ENCODE measurements around the gene IFT52. TPM values are rescaled to one million over a fixed set of nuclear protein-coding genes. Genes with fewer than 3 reads are reported as not detected.

Gene IFT52
- total RNA-seq, 1 donor from 2014 or later: 38.9 TPM

DNA sequence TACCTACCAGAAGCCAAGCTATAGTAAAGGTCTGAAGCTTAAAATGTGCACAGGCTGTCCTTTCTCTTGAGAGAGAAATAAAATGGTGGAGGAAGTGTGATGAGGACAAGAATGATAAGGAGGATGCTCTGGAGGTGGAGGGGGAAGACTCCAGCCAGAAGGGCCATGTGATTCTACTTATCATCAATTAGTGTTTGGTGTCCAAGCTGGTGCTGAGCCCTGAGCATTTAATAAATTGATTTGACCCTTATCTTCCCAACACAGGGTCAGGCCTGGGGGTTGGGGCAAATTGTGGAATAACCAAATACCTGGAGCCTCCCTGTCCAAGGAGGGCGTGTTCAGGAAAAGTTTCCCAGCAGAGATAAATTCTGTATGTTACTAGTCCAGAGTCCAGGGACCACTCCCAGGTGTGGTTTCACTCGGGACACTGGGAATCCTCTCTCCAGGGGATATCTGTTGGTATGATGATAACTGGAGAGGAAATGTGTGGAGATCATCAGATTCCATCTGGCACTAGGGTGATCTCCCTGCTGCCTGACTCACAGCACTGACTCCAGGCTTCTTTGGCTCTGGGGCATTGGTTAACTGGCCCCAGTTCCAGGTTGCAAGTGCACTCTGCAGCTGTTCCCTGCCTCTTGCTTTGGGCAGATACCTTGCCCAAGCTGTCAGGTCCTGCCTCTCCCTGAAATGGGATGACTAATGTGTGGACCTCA is 72.4 kb downstream of the IFT52 start:
- H3K9me3 Mint-ChIP-seq (ENCODE audit: low read depth): no peaks in the 10 kb centered on the region
- peak; percentile 24 for DNase-seq (ENCODE audit: low spot score)
- H3K4me1 Mint-ChIP-seq (ENCODE audit: low read depth): peaks cover 8% of the 10 kb centered on the region
- H3K27ac Mint-ChIP-seq (ENCODE audit: unreplicated experiment): no peak overlapping the region
- no peak overlapping the region for H3K4me3 Mint-ChIP-seq (ENCODE audit: unreplicated experiment)
- TF ChIP-seq, protein P1, sequence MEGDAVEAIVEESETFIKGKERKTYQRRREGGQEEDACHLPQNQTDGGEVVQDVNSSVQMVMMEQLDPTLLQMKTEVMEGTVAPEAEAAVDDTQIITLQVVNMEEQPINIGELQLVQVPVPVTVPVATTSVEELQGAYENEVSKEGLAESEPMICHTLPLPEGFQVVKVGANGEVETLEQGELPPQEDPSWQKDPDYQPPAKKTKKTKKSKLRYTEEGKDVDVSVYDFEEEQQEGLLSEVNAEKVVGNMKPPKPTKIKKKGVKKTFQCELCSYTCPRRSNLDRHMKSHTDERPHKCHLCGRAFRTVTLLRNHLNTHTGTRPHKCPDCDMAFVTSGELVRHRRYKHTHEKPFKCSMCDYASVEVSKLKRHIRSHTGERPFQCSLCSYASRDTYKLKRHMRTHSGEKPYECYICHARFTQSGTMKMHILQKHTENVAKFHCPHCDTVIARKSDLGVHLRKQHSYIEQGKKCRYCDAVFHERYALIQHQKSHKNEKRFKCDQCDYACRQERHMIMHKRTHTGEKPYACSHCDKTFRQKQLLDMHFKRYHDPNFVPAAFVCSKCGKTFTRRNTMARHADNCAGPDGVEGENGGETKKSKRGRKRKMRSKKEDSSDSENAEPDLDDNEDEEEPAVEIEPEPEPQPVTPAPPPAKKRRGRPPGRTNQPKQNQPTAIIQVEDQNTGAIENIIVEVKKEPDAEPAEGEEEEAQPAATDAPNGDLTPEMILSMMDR (IDR thresholded peaks at IDR 0.05): no peak
- no peaks in the 10 kb centered on the region for H3K36me3 Mint-ChIP-seq (ENCODE audit: low read depth)
- H3K27me3 Mint-ChIP-seq (ENCODE audit: low read depth): peaks cover 2% of the 10 kb centered on the region

DNA sequence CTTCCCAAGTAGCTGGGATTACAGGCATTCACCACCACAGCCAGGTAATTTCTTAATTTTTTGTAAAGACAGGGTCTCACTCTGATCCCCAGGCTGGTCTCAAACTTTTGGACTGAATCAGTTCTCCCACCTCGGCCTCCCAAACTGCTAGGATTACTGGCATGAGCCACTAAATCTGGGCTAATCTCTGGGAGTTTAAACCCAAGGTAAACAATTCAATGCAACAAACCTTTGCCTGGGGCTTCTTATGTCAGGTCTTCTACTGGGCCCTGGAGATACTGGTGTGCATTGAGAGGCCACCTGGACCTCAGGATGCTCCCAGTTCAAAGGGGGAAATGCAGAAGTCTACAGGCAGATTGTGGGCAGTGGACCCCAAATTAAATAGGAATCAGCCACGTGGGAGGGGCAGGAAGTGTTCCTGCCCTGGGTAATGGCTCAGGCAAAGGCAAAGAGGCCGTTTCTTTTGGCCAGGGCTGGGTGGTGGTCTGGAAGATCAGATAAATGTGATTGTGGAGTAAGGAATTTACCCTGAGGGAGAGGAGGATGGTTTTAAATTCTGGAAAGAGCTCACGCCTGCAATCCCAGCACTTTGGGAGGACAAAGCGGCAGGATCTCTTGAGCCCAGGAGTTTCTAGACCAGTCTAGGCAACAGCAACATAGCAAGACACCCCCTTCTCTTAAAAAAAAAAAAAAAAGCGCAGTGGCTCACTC is 74.9 kb downstream of the IFT52 start:
- Mint-ChIP-seq H3K4me3 (ENCODE audit: unreplicated experiment) (no peak overlapping the region), H3K27me3 (ENCODE audit: low read depth) (peaks cover 2% of the 10 kb centered on the region), H3K27ac (ENCODE audit: unreplicated experiment) (no peak overlapping the region), H3K4me1 (ENCODE audit: low read depth) (peaks cover 8% of the 10 kb centered on the region), H3K36me3 (ENCODE audit: low read depth) (no peaks in the 10 kb centered on the region), H3K9me3 (ENCODE audit: low read depth) (no peaks in the 10 kb centered on the region)
- peak; percentile 27 for DNase-seq (ENCODE audit: low spot score)
- TF ChIP-seq, protein P1 (IDR thresholded peaks at IDR 0.05): no peak

DNA sequence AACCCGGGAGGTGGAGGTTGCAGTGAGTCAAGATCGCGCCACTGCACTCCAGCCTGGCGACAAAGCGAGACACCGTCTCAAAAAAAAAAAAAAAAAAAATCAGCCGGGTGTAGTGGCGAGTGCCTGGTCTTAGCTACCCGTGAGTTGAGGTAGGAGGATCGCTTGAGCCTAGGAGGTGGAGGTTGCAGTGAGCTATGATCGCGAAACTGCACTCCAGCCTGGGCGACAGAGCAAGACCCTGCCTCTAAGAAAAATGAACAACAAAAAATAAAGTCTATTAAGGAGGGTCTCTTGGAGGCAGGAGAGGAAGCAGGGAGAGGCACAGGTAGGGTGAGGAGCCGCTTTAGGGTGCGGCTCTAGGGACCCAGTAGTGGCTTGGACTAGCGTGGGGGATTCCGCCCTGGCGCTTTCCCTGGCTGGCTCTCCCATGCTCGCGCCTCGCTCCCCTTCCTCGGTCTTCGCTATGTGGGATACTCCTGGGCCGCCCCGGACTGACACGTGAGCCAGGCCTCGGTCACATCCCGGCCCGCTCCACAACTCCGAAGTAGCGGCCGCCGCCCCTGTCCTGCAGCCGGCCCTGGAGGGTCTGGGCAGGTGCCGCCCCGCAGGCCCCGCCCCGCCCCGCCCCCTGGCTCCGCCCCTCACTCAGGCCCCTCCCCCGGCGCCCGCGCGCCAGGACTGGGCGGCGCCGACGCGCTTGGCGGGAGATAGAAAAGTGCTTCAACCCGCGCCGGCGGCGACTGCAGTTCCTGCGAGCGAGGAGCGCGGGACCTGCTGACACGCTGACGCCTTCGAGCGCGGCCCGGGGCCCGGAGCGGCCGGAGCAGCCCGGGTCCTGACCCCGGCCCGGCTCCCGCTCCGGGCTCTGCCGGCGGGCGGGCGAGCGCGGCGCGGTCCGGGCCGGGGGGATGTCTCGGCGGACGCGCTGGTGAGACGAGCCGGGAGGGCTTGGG is 75.9 kb downstream of the IFT52 start, which contains the start of gene MYBL2:
Gene MYBL2, plus strand, starts transcription at position 739 of the 953 bp plus-strand sequence. Its CDS starts 170 bp downstream, at position 909.
- DNase-seq (ENCODE audit: low spot score): peak; percentile 77
- TF ChIP-seq, protein P1 (IDR thresholded peaks at IDR 0.05): no peak
- H3K27ac Mint-ChIP-seq (ENCODE audit: unreplicated experiment): no peak within 1 kb of the TSS
- peaks cover 8% of the 10 kb centered on the region for H3K4me1 Mint-ChIP-seq (ENCODE audit: low read depth)
- H3K4me3 Mint-ChIP-seq (ENCODE audit: unreplicated experiment): peak within 1 kb of the TSS; percentile 66
- H3K27me3 Mint-ChIP-seq (ENCODE audit: low read depth): peaks cover 2% of the 10 kb centered on the region
- no peaks in the 10 kb centered on the region for H3K9me3 Mint-ChIP-seq (ENCODE audit: low read depth)
- H3K36me3 Mint-ChIP-seq (ENCODE audit: low read depth): no peaks in the 10 kb centered on the region

DNA sequence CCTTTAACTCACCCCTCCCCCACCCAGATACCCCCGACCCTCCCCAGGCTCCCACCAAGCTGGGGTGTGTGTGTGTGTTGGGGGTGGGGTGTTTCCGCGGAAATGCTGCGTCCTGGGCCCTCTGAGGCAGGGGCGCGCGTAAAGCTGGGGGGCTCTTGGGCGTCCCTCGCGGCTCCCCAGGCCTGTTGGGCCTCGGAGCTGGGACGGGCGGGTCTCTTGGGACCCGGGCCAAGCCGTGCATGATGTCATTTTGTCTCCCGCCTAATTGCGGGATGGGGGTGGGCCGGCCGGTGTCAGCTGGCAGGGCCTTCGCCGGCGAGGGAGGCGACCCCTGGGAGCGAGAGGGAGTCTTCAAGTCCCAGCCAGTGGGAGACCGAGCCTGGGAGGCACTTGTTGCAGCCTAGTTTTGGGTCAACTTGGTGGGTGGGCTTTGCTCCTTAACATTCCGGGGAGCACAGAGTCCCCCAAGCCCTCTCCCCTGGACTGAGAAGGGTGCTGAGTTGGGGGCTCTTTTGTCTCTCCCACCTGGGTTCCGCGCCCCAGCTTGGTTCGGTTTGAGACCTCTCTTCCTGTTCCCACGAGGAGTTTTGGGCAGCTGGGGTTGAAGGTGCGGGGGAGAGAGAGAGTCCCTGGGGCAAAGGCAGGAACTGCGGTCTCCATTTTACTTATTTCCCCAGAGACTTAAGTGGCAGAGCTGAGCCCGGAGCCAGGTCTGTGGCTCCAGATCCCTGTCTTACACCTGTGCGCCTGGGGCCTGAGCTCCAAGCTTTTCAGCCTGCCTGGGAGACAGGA is 76.8 kb downstream of the IFT52 start:
- Mint-ChIP-seq H3K27me3 (ENCODE audit: low read depth) (peaks cover 2% of the 10 kb centered on the region), H3K27ac (ENCODE audit: unreplicated experiment) (no peak overlapping the region), H3K36me3 (ENCODE audit: low read depth) (no peaks in the 10 kb centered on the region), H3K4me3 (ENCODE audit: unreplicated experiment) (peak overlapping the region; percentile 66), H3K4me1 (ENCODE audit: low read depth) (peaks cover 8% of the 10 kb centered on the region), H3K9me3 (ENCODE audit: low read depth) (no peaks in the 10 kb centered on the region)
- peak; percentile 70 for DNase-seq (ENCODE audit: low spot score)
- TF ChIP-seq, protein P1 (IDR thresholded peaks at IDR 0.05): no peak

Data from chondrocyte (in vitro differentiated cells).